Stimulated activated memory B cell treated with anti-CD40 and anti-IgM and Interleukin-4, amounts not matched to agents 10 μg/mL and 1 μg/mL and 100 μg/mL, for 72 hours (primary cell): ENCODE data around the gene TMEM127.
"Not testable (repeated sequence)": the region's sequence is repeated elsewhere in the genome, so short reads cannot be mapped to it uniquely, and the experiment has no call there.

Experiments used
- ATAC-seq: fragments of 150-1000 bp; cut with Tn5 transposase; 2 replicates; pipeline ENCODE4 v1.10.0; 2021
- H3K27ac Mint-ChIP-seq: one replicate; pipeline ENCODE4 v1.8.0; 2022; ENCODE audit warnings: mild to moderate bottlenecking, mixed read lengths
- H3K27me3 Mint-ChIP-seq: one replicate; pipeline ENCODE4 v1.8.0; 2022; ENCODE audit warnings: mixed read lengths
- H3K36me3 Mint-ChIP-seq: one replicate; pipeline ENCODE4 v1.8.0; 2022; ENCODE audit warnings: mixed read lengths
- H3K4me1 Mint-ChIP-seq: one replicate; pipeline ENCODE4 v1.8.0; 2022; ENCODE audit warnings: mixed read lengths
- H3K4me3 Mint-ChIP-seq: one replicate; pipeline ENCODE4 v1.8.0; 2022; ENCODE audit warnings: mild to moderate bottlenecking, moderate library complexity, mixed read lengths
- H3K9me3 Mint-ChIP-seq: one replicate; pipeline ENCODE4 v1.8.0; 2022; ENCODE audit warnings: mixed read lengths

Gene TMEM127

GRCh38 chr2:96265840-96266679 lies at the start of gene TMEM127, which contains the start of gene CIAO1:
TMEM127 (minus strand) TSS chr2:96265997; CDS start chr2:96265381, 616 bp downstream.
CIAO1 (plus strand) TSS chr2:96266225; CDS start chr2:96266351, 126 bp downstream.
- peaks cover 44% of the 10 kb centered on the region for H3K4me1 Mint-ChIP-seq

GRCh38 chr2:96315005-96315399 lies 49.2 kb upstream of the TMEM127 start:
- H3K27me3 Mint-ChIP-seq: no peaks in the 10 kb centered on the region
- peak overlapping the region; percentile 55 for H3K27ac Mint-ChIP-seq
- H3K4me3 Mint-ChIP-seq: no peak overlapping the region
- H3K36me3 Mint-ChIP-seq: no peaks in the 10 kb centered on the region
- peaks cover 30% of the 10 kb centered on the region for H3K4me1 Mint-ChIP-seq
- no peaks in the 10 kb centered on the region for H3K9me3 Mint-ChIP-seq
- ATAC-seq: no peak

More at GRCh38 chr2:96265840-96266679, at the start of gene TMEM127, which contains the start of gene CIAO1:
- peaks cover 27% of the 10 kb centered on the region for H3K36me3 Mint-ChIP-seq
- H3K9me3 Mint-ChIP-seq: no peaks in the 10 kb centered on the region
- H3K4me3 Mint-ChIP-seq: peak within 1 kb of the TSS; percentile 99
- H3K27me3 Mint-ChIP-seq: no peaks in the 10 kb centered on the region
- peak within 1 kb of the TSS; percentile 87 for H3K27ac Mint-ChIP-seq
- peak; percentile 97 for ATAC-seq

- Mint-ChIP-seq H3K36me3 (peaks cover 17% of the 10 kb centered on the region), H3K4me3 (no peak overlapping the region), H3K9me3 (no peaks in the 10 kb centered on the region), H3K27ac (no peak overlapping the region), H3K27me3 (no peaks in the 10 kb centered on the region), H3K4me1 (peaks cover 36% of the 10 kb centered on the region)
- no peak for ATAC-seq
Measured at GRCh38 chr2:96308248-96308647, 42.5 kb upstream of the TMEM127 start.

- H3K4me1 Mint-ChIP-seq: peaks cover 45% of the 10 kb centered on the region
- peak overlapping the region; percentile 98 for H3K27ac Mint-ChIP-seq
- H3K36me3 Mint-ChIP-seq: peaks cover 36% of the 10 kb centered on the region
- no peaks in the 10 kb centered on the region for H3K9me3 Mint-ChIP-seq
- no peak for ATAC-seq
- no peaks in the 10 kb centered on the region for H3K27me3 Mint-ChIP-seq
- peak overlapping the region; percentile 99 for H3K4me3 Mint-ChIP-seq
Measured at GRCh38 chr2:96306370-96306769, 40.6 kb upstream of the TMEM127 start.

- H3K27me3 Mint-ChIP-seq: no peaks in the 10 kb centered on the region
- H3K4me1 Mint-ChIP-seq: peaks cover 45% of the 10 kb centered on the region
- ATAC-seq: peak; percentile 9
- H3K4me3 Mint-ChIP-seq: peak overlapping the region; percentile 99
- H3K9me3 Mint-ChIP-seq: no peaks in the 10 kb centered on the region
- H3K27ac Mint-ChIP-seq: peak overlapping the region; percentile 98
- peaks cover 40% of the 10 kb centered on the region for H3K36me3 Mint-ChIP-seq
Measured at GRCh38 chr2:96305979-96306308, 40.1 kb upstream of the TMEM127 start.

- Mint-ChIP-seq H3K27ac (peak within 1 kb of the TSS; percentile 98), H3K36me3 (peaks cover 43% of the 10 kb centered on the region), H3K4me1 (peaks cover 45% of the 10 kb centered on the region), H3K27me3 (no peaks in the 10 kb centered on the region), H3K4me3 (peak within 1 kb of the TSS; percentile 99), H3K9me3 (no peaks in the 10 kb centered on the region)
- peak; percentile 99 for ATAC-seq
Measured at GRCh38 chr2:96305091-96305978, 39.5 kb upstream of the TMEM127 start, which contains the start of gene SNRNP200. SNRNP200 (minus strand) TSS chr2:96305546; CDS start chr2:96305437, 109 bp downstream.

- no peak for ATAC-seq
Measured at GRCh38 chr2:96304606-96305005, 38.8 kb upstream of the TMEM127 start.

GRCh38 chr2:96301865-96302264 lies 36.1 kb upstream of the TMEM127 start:
- peak overlapping the region; percentile 40 for H3K27ac Mint-ChIP-seq

More at GRCh38 chr2:96304606-96305005, 38.8 kb upstream of the TMEM127 start:
- Mint-ChIP-seq H3K4me1 (peaks cover 45% of the 10 kb centered on the region), H3K27ac (peak overlapping the region; percentile 98), H3K36me3 (peaks cover 45% of the 10 kb centered on the region), H3K27me3 (no peaks in the 10 kb centered on the region), H3K9me3 (no peaks in the 10 kb centered on the region), H3K4me3 (peak overlapping the region; percentile 99)

GRCh38 chr2:96296925-96297324 lies 31.1 kb upstream of the TMEM127 start:
- Mint-ChIP-seq H3K9me3 (no peaks in the 10 kb centered on the region), H3K4me1 (peaks cover 5% of the 10 kb centered on the region), H3K27ac (no peak overlapping the region), H3K36me3 (peaks cover 61% of the 10 kb centered on the region), H3K4me3 (no peak overlapping the region), H3K27me3 (no peaks in the 10 kb centered on the region)
- no peak for ATAC-seq

More at GRCh38 chr2:96301865-96302264, 36.1 kb upstream of the TMEM127 start:
- H3K9me3 Mint-ChIP-seq: no peaks in the 10 kb centered on the region
- no peak for ATAC-seq
- peaks cover 45% of the 10 kb centered on the region for H3K4me1 Mint-ChIP-seq
- peaks cover 71% of the 10 kb centered on the region for H3K36me3 Mint-ChIP-seq
- no peaks in the 10 kb centered on the region for H3K27me3 Mint-ChIP-seq
- no peak overlapping the region for H3K4me3 Mint-ChIP-seq

- ATAC-seq, H3K4me1 Mint-ChIP-seq: not testable (repeated sequence)
- H3K36me3 Mint-ChIP-seq: peaks cover 64% of the 10 kb centered on the region
Measured at GRCh38 chr2:96294271-96294670, 28.5 kb upstream of the TMEM127 start.

GRCh38 chr2:96291751-96292150 lies 26.0 kb upstream of the TMEM127 start:
- Mint-ChIP-seq H3K36me3 (peaks cover 67% of the 10 kb centered on the region), H3K27ac (no peak overlapping the region), H3K4me1 (peaks cover 7% of the 10 kb centered on the region), H3K27me3 (no peaks in the 10 kb centered on the region), H3K4me3 (no peak overlapping the region), H3K9me3 (no peaks in the 10 kb centered on the region)
- ATAC-seq: no peak

More at GRCh38 chr2:96294271-96294670, 28.5 kb upstream of the TMEM127 start:
- not testable (repeated sequence) for H3K27me3 Mint-ChIP-seq, H3K27ac Mint-ChIP-seq, H3K4me3 Mint-ChIP-seq, H3K9me3 Mint-ChIP-seq

GRCh38 chr2:96287273-96287856 lies 21.6 kb upstream of the TMEM127 start:
- Mint-ChIP-seq H3K9me3 (no peaks in the 10 kb centered on the region), H3K4me3 (no peak overlapping the region), H3K4me1 (peaks cover 7% of the 10 kb centered on the region), H3K36me3 (peaks cover 71% of the 10 kb centered on the region), H3K27ac (peak overlapping the region; percentile 15), H3K27me3 (no peaks in the 10 kb centered on the region)
- no peak for ATAC-seq

GRCh38 chr2:96276787-96277499 lies 11.1 kb upstream of the TMEM127 start:
- Mint-ChIP-seq H3K9me3 (no peaks in the 10 kb centered on the region), H3K4me3 (no peak overlapping the region), H3K4me1 (no peaks in the 10 kb centered on the region), H3K36me3 (peaks cover 71% of the 10 kb centered on the region), H3K27me3 (no peaks in the 10 kb centered on the region), H3K27ac (no peak overlapping the region)
- no peak for ATAC-seq

- Mint-ChIP-seq H3K27me3 (no peaks in the 10 kb centered on the region), H3K4me3 (no peak overlapping the region), H3K9me3 (no peaks in the 10 kb centered on the region), H3K4me1 (no peaks in the 10 kb centered on the region), H3K36me3 (peaks cover 63% of the 10 kb centered on the region), H3K27ac (no peak overlapping the region)
- ATAC-seq: no peak
Measured at GRCh38 chr2:96274355-96275056, 8.7 kb upstream of the TMEM127 start.
